Measurements from ENCODE around the gene TXNDC12. TPM values are rescaled to one million over a fixed set of nuclear protein-coding genes. Genes with fewer than 3 reads are reported as not detected.

The TXNDC12 gene
- 42.9 and 93.2 TPM in 2 replicates for total RNA-seq

DNA sequence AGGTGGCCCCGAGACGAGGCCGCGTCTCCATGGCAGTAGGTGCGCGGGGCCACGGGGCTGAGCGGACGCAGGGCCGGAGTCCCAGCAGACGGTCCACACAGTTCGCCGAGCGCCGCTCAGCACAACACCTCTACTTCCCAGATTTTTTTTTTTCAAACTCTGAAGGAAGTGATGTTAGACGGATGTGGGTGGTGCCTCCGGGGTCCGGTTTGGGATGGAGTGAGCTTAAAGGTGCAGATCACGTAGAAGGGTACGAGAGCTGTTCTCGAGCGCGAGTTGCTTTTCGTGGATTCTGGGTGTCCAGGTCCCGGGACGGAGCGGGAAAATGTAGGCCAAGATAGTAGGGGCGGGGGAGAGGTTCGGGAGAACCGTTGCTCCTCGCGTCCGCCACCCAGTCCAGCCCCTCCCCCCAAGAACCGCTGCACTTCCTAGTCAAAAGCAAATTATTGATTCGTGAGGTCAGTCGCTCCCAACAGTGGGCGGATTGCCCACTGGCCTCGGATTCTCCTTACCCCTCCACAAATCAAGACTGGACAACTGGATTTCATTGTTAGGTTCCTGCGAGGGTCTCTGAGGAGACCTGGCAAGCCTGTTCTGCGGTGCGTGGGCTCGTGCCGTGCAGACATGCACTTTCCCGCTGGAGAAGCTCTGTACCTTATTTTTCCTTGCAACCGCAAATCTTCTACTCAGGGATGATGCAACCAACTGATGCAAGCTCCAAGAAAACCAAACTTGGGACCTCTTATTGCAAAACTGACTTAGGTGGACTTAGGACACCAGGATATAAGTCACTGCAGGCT, at the start of gene TXNDC12:
Gene TXNDC12, minus strand, starts transcription at position 126 of the 800 bp plus-strand sequence. Its CDS starts 95 bp downstream, at position 31.

GRCh38 chr1:52056163-52056936, 1.4 kb upstream of the TXNDC12 start, which contains the start of gene BTF3L4:
Gene BTF3L4, plus strand, starts transcription at chr1:52056295. Its CDS starts 3,553 bp downstream, at chr1:52059848.

GRCh38 chr1:52033190-52034049, 21.6 kb downstream of the TXNDC12 start, which contains the start of gene KTI12:
Gene KTI12, minus strand, starts transcription at chr1:52033810. Its CDS starts 49 bp downstream, at chr1:52033761.

GRCh38 chr1:51990478-51990965, 64.5 kb downstream of the TXNDC12 start, which contains the start of gene RAB3B:
Gene RAB3B, minus strand, starts transcription at chr1:51990700. Its CDS starts 13,583 bp downstream, at chr1:51977117.

Small RNAs within 50 kb of the gene (small RNA-seq; reads per million reads assigned to genes)
- gene RN7SL290P (ENCODE audit: low replicate concordance) (not detected), gene RNA5SP48 (ENCODE audit: low replicate concordance) (0.13 reads per million)

Other genes starting within 250 kb of the TXNDC12 start
- gene NRDC, start 176.5 kb downstream of the TXNDC12 start, total RNA-seq = 80.1 and 86.8 TPM in 2 replicates
- gene RAB3B, start 64.5 kb downstream of the TXNDC12 start, total RNA-seq = 8.3 and 85.0 TPM in 2 replicates
- 9.0 and 16.0 TPM in 2 replicates for gene KTI12, start 21.4 kb downstream of the TXNDC12 start, total RNA-seq
- 57.3 and 93.2 TPM in 2 replicates for gene BTF3L4, start 1.1 kb upstream of the TXNDC12 start, total RNA-seq
- gene ZFYVE9, start 86.9 kb upstream of the TXNDC12 start, total RNA-seq = 19.2 and 34.4 TPM in 2 replicates

Data from placental pericyte (primary cell).